IMR-90 (cell line): Measurements from ENCODE around the gene MTUS2. TPM values are rescaled to one million over a fixed set of nuclear protein-coding genes. Genes with fewer than 3 reads are reported as not detected.
"Not testable (repeated sequence)": the region's sequence is repeated elsewhere in the genome, so short reads cannot be mapped to it uniquely, and the experiment has no call there.

Source experiments
- ATAC-seq: fragments of 200-7000 bp; cut with Tn5 transposase; 2 replicates; pipeline ENCODE4 v1.9.1; 2020; ENCODE audit warnings: low read depth, mild to moderate bottlenecking, moderate library complexity
- BruUV-seq: library from RNA; stranded (reverse); fragments of 400-500 nt; replicated peaks from 2 replicates; lab custom pipeline; 2021; lab: Mats Ljungman, UMichigan
- CTCF ChIA-PET: fragments of 300-600 bp; formaldehyde crosslinking; extraction: SDS; loops from one replicate; lab custom pipeline; 2021; ENCODE audit warnings: antibody characterized with exemption; lab: Yijun Ruan, JAX
- POLR2A ChIA-PET: fragments of 300-600 bp; sonication (Branson Sonifier 250); formaldehyde crosslinking; loops from one replicate; lab custom pipeline; 2022; ENCODE audit warnings: antibody characterized with exemption; ENCODE audit not compliant: unreplicated experiment; lab: Charles Lee
- DNase-seq: peaks from one replicate; pipeline ENCODE4 v3.0.0; 2013
- H2AFZ ChIP-seq: replicated peaks from 2 replicates; pipeline ENCODE3; 2013; ENCODE audit warnings: low read length, mild to moderate bottlenecking; ENCODE audit not compliant: poor library complexity
- H2AK5ac ChIP-seq: 2 replicates; pipeline ENCODE4 v1.6.1; 2013; ENCODE audit warnings: low read depth, low read length, inconsistent platforms
- H2AK9ac ChIP-seq: replicated peaks from 2 replicates; pipeline ENCODE3; 2013; ENCODE audit warnings: mild to moderate bottlenecking, low read depth, low read length, moderate library complexity; ENCODE audit not compliant: poor library complexity
- H2BK120ac ChIP-seq: 2 replicates; pipeline ENCODE4 v1.6.1; 2013; ENCODE audit warnings: low read depth, low read length, inconsistent platforms
- H2BK15ac ChIP-seq: 3 replicates; pipeline ENCODE4 v1.6.1; 2013; ENCODE audit warnings: low read depth, low read length, inconsistent platforms
- H2BK20ac ChIP-seq: 2 replicates; pipeline ENCODE4 v1.6.1; 2013; ENCODE audit warnings: low read depth, mild to moderate bottlenecking, inconsistent platforms, low read length, moderate library complexity
- H2BK5ac ChIP-seq: 2 replicates; pipeline ENCODE4 v1.6.1; 2013; ENCODE audit warnings: mild to moderate bottlenecking, low read depth, low read length, inconsistent platforms; ENCODE audit not compliant: poor library complexity, severe bottlenecking
- H3K14ac ChIP-seq: replicated peaks from 2 replicates; pipeline ENCODE4 v1.6.1; 2013; ENCODE audit warnings: low read depth, low read length, inconsistent platforms
- H3K18ac ChIP-seq: 2 replicates; pipeline ENCODE4 v1.6.1; 2013; ENCODE audit warnings: low read depth, low read length, control low read depth
- H3K23ac ChIP-seq: 2 replicates; pipeline ENCODE4 v1.6.1; 2013; ENCODE audit warnings: low read depth, low read length, inconsistent platforms
- H3K27ac ChIP-seq: 2 replicates; pipeline ENCODE4 v1.5.1; 2013; ENCODE audit warnings: mild to moderate bottlenecking, control low read depth, low read length; ENCODE audit not compliant: insufficient read depth
- H3K27me3 ChIP-seq: 2 replicates; pipeline ENCODE4 v1.6.1; 2013; ENCODE audit warnings: low read length; ENCODE audit not compliant: control insufficient read depth, insufficient read depth
- H3K36me3 ChIP-seq: 2 replicates; pipeline ENCODE4 v1.6.1; 2013; ENCODE audit warnings: low read length, mixed read lengths; ENCODE audit not compliant: control insufficient read depth, insufficient read depth
- H3K4ac ChIP-seq: 2 replicates; pipeline ENCODE4 v1.6.1; 2013; ENCODE audit warnings: low read depth, low read length, inconsistent platforms
- H3K4me1 ChIP-seq: 2 replicates; pipeline ENCODE4 v1.6.1; 2013; ENCODE audit warnings: low read length, mixed read lengths; ENCODE audit not compliant: control insufficient read depth, insufficient read depth
- H3K4me2 ChIP-seq: 2 replicates; pipeline ENCODE4 v1.6.1; 2013; ENCODE audit warnings: low read depth, mild to moderate bottlenecking, control low read depth, low read length, moderate library complexity
- H3K4me3 ChIP-seq: 2 replicates; pipeline ENCODE4 v1.5.1; 2013; ENCODE audit warnings: low read depth, mild to moderate bottlenecking, control low read depth, low read length, moderate library complexity; ENCODE audit not compliant: insufficient read depth
- H3K56ac ChIP-seq: 2 replicates; pipeline ENCODE4 v1.6.1; 2013; ENCODE audit warnings: low read length, inconsistent platforms; ENCODE audit not compliant: insufficient read depth; ENCODE audit errors: extremely low read depth
- H3K79me1 ChIP-seq, 2 experiments: 2 replicates each; pipeline ENCODE4 v1.6.1; 2013; ENCODE audit warnings: low read length in 2 of 2, inconsistent platforms in 1 of 2, low read depth in 1 of 2
- H3K9ac ChIP-seq: 2 replicates; pipeline ENCODE4 v1.6.1; 2013; ENCODE audit warnings: low read depth, low read length, control low read depth
- H3K9me1 ChIP-seq: 2 replicates; pipeline ENCODE4 v1.6.1; 2013; ENCODE audit warnings: low read length, inconsistent platforms; ENCODE audit not compliant: insufficient read depth
- H3K9me3 ChIP-seq: 2 replicates; pipeline ENCODE4 v1.6.1; 2013; ENCODE audit warnings: low read length; ENCODE audit not compliant: control insufficient read depth, insufficient read depth
- H4K20me1 ChIP-seq: 2 replicates; pipeline ENCODE4 v1.6.1; 2013; ENCODE audit warnings: low read length, inconsistent platforms; ENCODE audit not compliant: insufficient read depth
- H4K5ac ChIP-seq: 2 replicates; pipeline ENCODE4 v1.6.1; 2013; ENCODE audit warnings: mild to moderate bottlenecking, low read depth, low read length, control low read depth
- H4K8ac ChIP-seq, 2 experiments: 2 replicates each; pipeline ENCODE4 v1.6.1; 2013; ENCODE audit warnings: low read depth in 2 of 2, low read length in 2 of 2, control low read depth in 1 of 2, inconsistent platforms in 1 of 2
- H4K91ac ChIP-seq: 2 replicates; pipeline ENCODE4 v1.6.1; 2013; ENCODE audit warnings: low read depth, low read length, inconsistent platforms; ENCODE audit not compliant: insufficient read depth
- WGBS, 2 experiments: methylation state at CpG; one replicate each; pipeline versions ENCODE4 v1.1.5 to v1.1.7; 2013; ENCODE audit warnings: missing lambda C conversion rate in 2 of 2; ENCODE audit not compliant: insufficient read length in 1 of 2; ENCODE audit errors: extremely low coverage in 2 of 2; 5-methylcytosine and 5-hydroxymethylcytosine counted together
- dilution Hi-C: fragments of 300-500 bp; cut with HindIII; formaldehyde crosslinking; loops from one replicate; pipeline ENCODE4 v1.14.3; 2018; ENCODE audit warnings: low sequenced_read_pairs; ENCODE audit not compliant: unreplicated experiment
- in situ Hi-C: fragments of 300-500 bp; cut with MboI; formaldehyde crosslinking; loops from 3 replicates; pipeline ENCODE4 v1.14.3; 2019; ENCODE audit warnings: low sequenced_read_pairs, inconsistent platforms, mixed read lengths
- intact Hi-C: fragments of 100-400 bp; cut with micrococcal nuclease; formaldehyde crosslinking; loops from 2 replicates; pipeline ENCODE4 v1.10.0; 2022
- polyA plus RNA-seq, 3 experiments: library from polyadenylated mRNA; depleted of rRNA; stranded (reverse); fragments of >200 nt; gene quantifications; 2 replicates each; pipeline ENCODE4 v1.2.3, GENCODE V29; 2012; ENCODE audit warnings: low replicate concordance in 1 of 3
- total RNA-seq: library from RNA; depleted of rRNA; stranded (reverse); fragments of >200 nt; gene quantifications from 2 replicates; pipeline ENCODE4 v1.2.3, GENCODE V29; 2012

MTUS2 gene
- total and polyA plus RNA-seq, 2 of the 4 experiments (the other 2 are of a cell fraction): under 0.01 to 0.02 TPM

DNA sequence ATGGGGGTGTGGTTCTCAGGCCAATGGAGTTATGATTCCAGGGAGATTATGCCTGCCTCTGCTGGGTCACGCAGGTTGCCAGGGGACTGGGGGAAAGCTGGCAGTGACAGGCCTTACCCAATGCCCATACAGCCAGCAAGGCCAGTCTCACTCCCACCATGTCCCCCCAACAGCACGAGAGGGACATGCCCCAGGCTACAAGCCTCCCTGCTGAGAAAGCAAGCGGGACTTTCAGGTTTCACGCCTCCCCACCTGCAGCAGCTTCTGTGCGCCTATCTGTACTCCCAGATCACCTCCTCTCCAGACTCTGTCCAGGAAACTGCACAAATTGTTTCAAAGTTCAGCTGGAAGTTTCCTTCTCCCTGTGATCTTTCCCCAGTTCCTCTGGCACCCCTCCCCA is 391.0 kb downstream of the MTUS2 start:
- H4K5ac ChIP-seq, DNase-seq, H3K9ac ChIP-seq, H3K27me3 ChIP-seq, H3K79me1 ChIP-seq, H2AK5ac ChIP-seq, H3K4me3 ChIP-seq, H3K14ac ChIP-seq, H3K27ac ChIP-seq, intact Hi-C loops, H3K36me3 ChIP-seq, H4K8ac ChIP-seq, H3K9me1 ChIP-seq, H4K91ac ChIP-seq, H2BK5ac ChIP-seq, H2BK15ac ChIP-seq, in situ Hi-C loops, H3K18ac ChIP-seq, ATAC-seq, H3K9me3 ChIP-seq, H3K4me2 ChIP-seq, H2AFZ ChIP-seq, H4K20me1 ChIP-seq, H2BK20ac ChIP-seq, H3K4me1 ChIP-seq, dilution Hi-C loops, BruUV-seq, H3K4ac ChIP-seq, H3K23ac ChIP-seq, H2BK120ac ChIP-seq, POLR2A ChIA-PET, CTCF ChIA-PET, H3K56ac ChIP-seq, H2AK9ac ChIP-seq: not testable (repeated sequence)
- WGBS, 2 experiments: 40% methylated on average over 1 of the region's 5 CpGs; no CpG with 5 or more reads in 1 of the 2 experiments
